Measurements from ENCODE around the gene ZNF763.

Gene ZNF763

GRCh38 chr19:11973019-11973810 is 8.4 kb downstream of the ZNF763 start:
- TF ChIP-seq, protein P1, sequence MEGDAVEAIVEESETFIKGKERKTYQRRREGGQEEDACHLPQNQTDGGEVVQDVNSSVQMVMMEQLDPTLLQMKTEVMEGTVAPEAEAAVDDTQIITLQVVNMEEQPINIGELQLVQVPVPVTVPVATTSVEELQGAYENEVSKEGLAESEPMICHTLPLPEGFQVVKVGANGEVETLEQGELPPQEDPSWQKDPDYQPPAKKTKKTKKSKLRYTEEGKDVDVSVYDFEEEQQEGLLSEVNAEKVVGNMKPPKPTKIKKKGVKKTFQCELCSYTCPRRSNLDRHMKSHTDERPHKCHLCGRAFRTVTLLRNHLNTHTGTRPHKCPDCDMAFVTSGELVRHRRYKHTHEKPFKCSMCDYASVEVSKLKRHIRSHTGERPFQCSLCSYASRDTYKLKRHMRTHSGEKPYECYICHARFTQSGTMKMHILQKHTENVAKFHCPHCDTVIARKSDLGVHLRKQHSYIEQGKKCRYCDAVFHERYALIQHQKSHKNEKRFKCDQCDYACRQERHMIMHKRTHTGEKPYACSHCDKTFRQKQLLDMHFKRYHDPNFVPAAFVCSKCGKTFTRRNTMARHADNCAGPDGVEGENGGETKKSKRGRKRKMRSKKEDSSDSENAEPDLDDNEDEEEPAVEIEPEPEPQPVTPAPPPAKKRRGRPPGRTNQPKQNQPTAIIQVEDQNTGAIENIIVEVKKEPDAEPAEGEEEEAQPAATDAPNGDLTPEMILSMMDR (IDR thresholded peaks at IDR 0.05; ENCODE audit: control insufficient read depth, extremely low read depth, insufficient read depth), result no peak
- DNase-seq (ENCODE audit: low read depth), result no peak
- H3K4me3 ChIP-seq (ENCODE audit: low read depth, low read length), result no peak overlapping the region

DNA sequence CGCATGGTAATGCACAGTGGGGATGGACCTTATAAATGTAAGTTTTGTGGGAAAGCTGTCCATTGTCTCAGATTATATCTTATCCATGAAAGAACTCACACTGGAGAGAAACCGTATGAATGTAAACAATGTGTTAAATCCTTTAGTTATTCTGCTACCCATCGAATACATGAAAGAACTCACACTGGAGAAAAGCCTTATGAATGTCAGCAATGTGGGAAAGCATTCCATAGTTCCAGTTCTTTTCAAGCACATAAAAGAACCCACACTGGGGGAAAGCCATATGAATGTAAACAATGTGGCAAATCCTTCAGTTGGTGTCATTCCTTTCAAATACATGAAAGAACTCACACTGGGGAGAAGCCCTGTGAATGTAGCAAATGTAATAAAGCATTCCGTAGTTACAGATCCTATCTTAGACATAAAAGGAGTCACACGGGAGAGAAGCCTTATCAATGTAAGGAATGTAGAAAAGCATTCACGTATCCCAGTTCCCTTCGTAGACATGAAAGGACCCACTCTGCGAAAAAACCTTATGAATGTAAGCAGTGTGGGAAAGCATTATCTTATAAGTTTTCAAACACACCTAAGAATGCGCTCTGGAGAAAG is 13.8 kb downstream of the ZNF763 start:
- H3K4me3 ChIP-seq (ENCODE audit: low read depth, low read length), result no peak overlapping the region
- TF ChIP-seq, protein P1 (IDR thresholded peaks at IDR 0.05; ENCODE audit: control insufficient read depth, extremely low read depth, insufficient read depth), result no peak
- DNase-seq (ENCODE audit: low read depth), result no peak

DNA sequence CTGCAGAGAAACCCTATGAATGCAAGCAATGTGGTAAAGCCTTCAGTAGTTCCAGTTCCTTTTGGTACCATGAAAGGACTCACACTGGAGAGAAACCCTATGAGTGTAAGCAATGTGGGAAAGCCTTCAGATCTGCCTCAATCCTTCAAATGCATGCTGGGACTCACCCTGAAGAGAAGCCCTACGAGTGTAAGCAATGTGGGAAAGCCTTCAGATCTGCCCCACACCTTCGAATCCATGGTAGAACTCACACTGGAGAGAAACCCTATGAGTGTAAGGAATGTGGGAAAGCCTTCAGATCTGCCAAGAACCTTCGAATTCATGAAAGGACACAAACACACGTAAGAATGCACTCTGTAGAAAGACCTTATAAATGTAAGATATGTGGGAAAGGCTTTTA is 14.7 kb downstream of the ZNF763 start:
- TF ChIP-seq, protein P1 (IDR thresholded peaks at IDR 0.05; ENCODE audit: control insufficient read depth, extremely low read depth, insufficient read depth), result no peak
- no peak overlapping the region for H3K4me3 ChIP-seq (ENCODE audit: low read depth, low read length)
- no peak for DNase-seq (ENCODE audit: low read depth)

GRCh38 chr19:11982526-11982925 is 17.7 kb downstream of the ZNF763 start:
- TF ChIP-seq, protein P1 (IDR thresholded peaks at IDR 0.05; ENCODE audit: control insufficient read depth, extremely low read depth, insufficient read depth), result no peak
- DNase-seq (ENCODE audit: low read depth), result no peak
- H3K4me3 ChIP-seq (ENCODE audit: low read depth, low read length), result no peak overlapping the region

DNA sequence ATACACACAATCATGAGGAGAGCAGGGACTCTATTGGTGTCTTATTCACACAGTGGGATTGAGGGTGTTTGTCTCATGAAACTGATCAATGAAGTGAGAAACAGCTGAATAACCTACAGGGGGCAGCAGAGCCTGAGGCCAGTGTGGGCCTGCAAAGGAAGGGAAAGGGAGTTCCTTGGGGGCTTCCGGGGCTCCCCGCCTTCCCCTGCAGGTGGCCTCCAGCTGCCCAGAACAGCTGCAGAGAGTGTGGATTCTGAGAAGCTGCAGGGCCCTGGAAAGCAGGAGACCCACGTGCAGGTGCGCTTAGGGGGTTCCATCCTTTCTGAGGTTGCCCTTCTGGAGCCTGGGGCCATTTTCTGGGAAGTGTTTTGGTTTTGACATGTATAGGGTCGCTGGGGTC is 20.1 kb downstream of the ZNF763 start:
- no peak overlapping the region for H3K4me3 ChIP-seq (ENCODE audit: low read depth, low read length)
- DNase-seq (ENCODE audit: low read depth), result no peak
- TF ChIP-seq, protein P1 (IDR thresholded peaks at IDR 0.05; ENCODE audit: control insufficient read depth, extremely low read depth, insufficient read depth), result no peak

DNA sequence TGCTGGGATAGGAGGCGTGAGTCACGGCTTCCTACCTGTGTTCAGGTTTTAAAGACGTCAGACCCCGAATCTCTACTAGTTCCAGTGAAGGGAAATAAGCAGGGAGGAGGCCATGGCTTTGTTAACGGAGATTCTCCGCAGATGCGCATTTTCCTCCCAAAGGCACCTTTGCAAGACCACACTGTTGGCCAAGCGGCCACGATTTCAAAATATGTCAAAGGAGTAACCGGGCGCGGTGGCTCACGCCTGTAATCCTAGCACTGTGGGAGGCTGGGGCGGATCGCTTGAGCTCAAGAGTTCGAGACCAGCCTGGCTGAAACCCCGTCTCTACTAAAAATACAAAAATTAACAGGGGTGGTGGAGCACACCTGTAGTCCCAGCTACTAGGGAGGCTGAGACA is 21.9 kb downstream of the ZNF763 start:
- no peak overlapping the region for H3K4me3 ChIP-seq (ENCODE audit: low read depth, low read length)
- TF ChIP-seq, protein P1 (IDR thresholded peaks at IDR 0.05; ENCODE audit: control insufficient read depth, extremely low read depth, insufficient read depth), result no peak
- DNase-seq (ENCODE audit: low read depth), result no peak

Measured in LNCaP clone FGC (cell line).